Type B pancreatic cell (in vitro differentiated cells): Measurements from ENCODE around the gene NMNAT1. TPM values are rescaled to one million over a fixed set of nuclear protein-coding genes. Genes with fewer than 3 reads are reported as not detected.

Source experiments
- DNase-seq: peaks from one replicate; pipeline ENCODE4 v3.0.0; 2021; ENCODE audit warnings: mixed read lengths; ENCODE audit not compliant: unreplicated experiment; ENCODE audit errors: extremely low spot score
- H3K27ac Mint-ChIP-seq: 2 replicates; pipeline ENCODE4 v1.8.0; 2021; ENCODE audit warnings: mild to moderate bottlenecking, mixed read lengths
- H3K27me3 Mint-ChIP-seq: 2 replicates; pipeline ENCODE4 v1.8.0; 2021; ENCODE audit warnings: mixed read lengths
- H3K36me3 Mint-ChIP-seq: 2 replicates; pipeline ENCODE4 v1.8.0; 2021; ENCODE audit warnings: mixed read lengths
- H3K4me1 Mint-ChIP-seq: one replicate; pipeline ENCODE4 v1.8.0; 2021; ENCODE audit warnings: mixed read lengths; ENCODE audit not compliant: unreplicated experiment
- H3K4me3 Mint-ChIP-seq: 2 replicates; pipeline ENCODE4 v1.8.0; 2021; ENCODE audit warnings: mild to moderate bottlenecking, mixed read lengths
- H3K9me3 Mint-ChIP-seq: 2 replicates; pipeline ENCODE4 v1.8.0; 2021; ENCODE audit warnings: mixed read lengths
- CTCF ChIP-seq: fragments of 200-600 bp; sonication (generic); conservative IDR thresholded peaks from 2 replicates; pipeline ENCODE4 v1.5.0; 2021; ENCODE audit warnings: antibody characterized with exemption, mild to moderate bottlenecking
- total RNA-seq: library from RNA; stranded (reverse); gene quantifications from 2 replicates; pipeline ENCODE4 v1.2.1, GENCODE V29; 2021; ENCODE audit warnings: low replicate concordance

The NMNAT1 gene
- total RNA-seq, 1 donor from 2014 or later: 12.7 TPM

DNA sequence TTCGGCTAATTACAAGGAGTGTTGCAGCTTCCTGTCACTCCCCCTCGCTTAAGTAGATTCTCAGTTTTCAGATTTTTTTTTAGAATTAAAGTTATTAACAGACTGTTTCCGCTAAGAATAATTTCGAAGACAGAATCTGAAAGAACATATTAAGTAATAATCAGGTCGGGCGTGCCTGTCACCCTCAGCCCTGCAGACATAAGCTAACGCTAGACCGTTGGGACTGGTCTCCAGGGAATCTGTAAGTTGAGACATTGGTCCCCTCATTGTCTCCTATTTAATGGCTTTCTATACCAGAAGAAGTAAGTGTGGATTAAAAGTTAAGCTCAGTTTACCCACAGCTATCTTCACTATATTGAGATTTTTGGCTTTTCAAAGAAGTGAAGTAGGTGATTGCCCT lies 14.5 kb downstream of the NMNAT1 start:
- H3K9me3 Mint-ChIP-seq: no peaks in the 10 kb centered on the region
- DNase-seq: no peak
- no peaks in the 10 kb centered on the region for H3K4me1 Mint-ChIP-seq
- H3K36me3 Mint-ChIP-seq: no peaks in the 10 kb centered on the region
- H3K27ac Mint-ChIP-seq: no peak overlapping the region
- no peak for TF ChIP-seq CTCF
- H3K4me3 Mint-ChIP-seq: no peak overlapping the region
- H3K27me3 Mint-ChIP-seq: no peaks in the 10 kb centered on the region

DNA sequence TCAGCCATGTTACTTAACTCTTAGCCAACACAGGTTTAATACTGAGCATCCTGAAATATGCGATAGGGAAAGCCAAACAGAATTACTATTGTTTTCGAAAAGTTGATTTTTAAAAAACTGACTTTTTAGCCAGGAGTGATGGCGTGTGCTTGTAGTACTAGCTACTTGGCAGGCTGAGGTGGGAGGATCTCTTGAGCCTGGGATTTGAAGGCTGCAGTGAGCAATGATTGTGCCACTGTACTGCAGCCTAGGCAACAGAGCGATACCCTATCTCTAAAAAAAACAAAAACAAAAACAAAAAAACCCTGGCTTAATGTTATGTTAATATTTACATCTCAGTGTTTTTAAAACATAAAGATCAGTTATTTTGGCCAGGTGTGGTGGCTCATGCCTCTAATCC lies 16.7 kb downstream of the NMNAT1 start:
- Mint-ChIP-seq H3K27ac (no peak overlapping the region), H3K27me3 (no peaks in the 10 kb centered on the region), H3K36me3 (no peaks in the 10 kb centered on the region)

GRCh38 chr1:9960706-9961562 lies 17.7 kb downstream of the NMNAT1 start:
- TF ChIP-seq CTCF: no peak
- Mint-ChIP-seq H3K27ac (no peak overlapping the region), H3K4me3 (no peak overlapping the region), H3K9me3 (no peaks in the 10 kb centered on the region), H3K36me3 (no peaks in the 10 kb centered on the region), H3K4me1 (no peaks in the 10 kb centered on the region), H3K27me3 (no peaks in the 10 kb centered on the region)
- DNase-seq: no peak

More for the DNA sequence above, 16.7 kb downstream of the NMNAT1 start:
- TF ChIP-seq CTCF: no peak
- Mint-ChIP-seq H3K4me3 (no peak overlapping the region), H3K9me3 (no peaks in the 10 kb centered on the region), H3K4me1 (no peaks in the 10 kb centered on the region)
- no peak for DNase-seq

GRCh38 chr1:9984253-9984652 lies 41.0 kb downstream of the NMNAT1 start:
- H3K9me3 Mint-ChIP-seq: no peaks in the 10 kb centered on the region
- H3K4me3 Mint-ChIP-seq: no peak overlapping the region
- H3K27me3 Mint-ChIP-seq: no peaks in the 10 kb centered on the region
- no peak overlapping the region for H3K27ac Mint-ChIP-seq
- H3K36me3 Mint-ChIP-seq: peaks cover 8% of the 10 kb centered on the region
- peaks cover 4% of the 10 kb centered on the region for H3K4me1 Mint-ChIP-seq
- no peak for DNase-seq
- no peak for TF ChIP-seq CTCF

DNA sequence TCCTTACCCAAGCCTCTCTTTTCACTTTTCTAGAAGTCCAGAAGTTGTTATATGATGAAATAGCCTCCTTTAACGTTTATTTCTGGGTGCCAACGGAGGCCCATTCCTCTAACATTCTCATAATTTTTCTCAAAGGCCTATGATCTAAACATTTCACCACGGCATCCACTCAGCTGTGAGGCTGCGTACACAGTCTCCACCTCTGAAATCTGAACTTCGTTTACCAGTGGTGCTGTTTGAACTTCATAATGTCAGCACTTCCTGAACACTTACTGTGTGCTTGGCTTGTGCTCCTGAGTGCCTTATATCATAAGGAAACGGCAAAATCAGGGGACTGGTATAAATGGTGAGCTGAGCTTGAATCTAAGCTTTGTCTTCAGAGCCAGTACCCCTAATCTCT lies 41.7 kb downstream of the NMNAT1 start:
- Mint-ChIP-seq H3K27ac (no peak overlapping the region), H3K27me3 (no peaks in the 10 kb centered on the region), H3K4me1 (peaks cover 4% of the 10 kb centered on the region), H3K36me3 (peaks cover 8% of the 10 kb centered on the region), H3K9me3 (no peaks in the 10 kb centered on the region), H3K4me3 (no peak overlapping the region)
- DNase-seq: no peak
- TF ChIP-seq CTCF: no peak
